ENCODE data around the gene ZYG11B. TPM values are rescaled to one million over a fixed set of nuclear protein-coding genes. Genes with fewer than 3 reads are reported as not detected.

ZYG11B gene
- total and polyA plus RNA-seq, 2 donors (not counting 3 experiments of a cell fraction or from before 2014, with no cell fraction given): 8.2 to 27.2 TPM

GRCh38 chr1:52852854-52853253, 126.6 kb downstream of the ZYG11B start:
- ChIA-PET POLR2A (no interaction called here), CTCF (interaction anchor here (1.3 kb wide), 1 partner anchor 16 kb away, joined by 3 read pairs; no protein-coding TSS in a partner anchor)
- Histone ChIP-seq H3K9me3 (replicated peaks; ENCODE audit: control insufficient read depth, insufficient read depth, low read length) (no peaks in the 10 kb centered on the region), H3K27me3 (ENCODE audit: control insufficient read depth in 2 of 2, insufficient read depth in 2 of 2, low read length in 2 of 2) (no peaks in the 10 kb centered on the region), H3K4me3 (replicated peaks in 1 of 3; ENCODE audit: insufficient read depth in 1 of 3, low read depth in 1 of 3, low read length in 3 of 3) (no peak overlapping the region), H2AFZ (ENCODE audit: low read depth, low read length) (no peak overlapping the region), H3K27ac (ENCODE audit: insufficient read depth, low read depth, low read length) (no peak overlapping the region), H3K36me3 (ENCODE audit: control insufficient read depth in 2 of 2, extremely low read depth in 1 of 2, insufficient read depth in 2 of 2, low read length in 2 of 2) (no peaks in the 10 kb centered on the region), H3K9ac (replicated peaks; ENCODE audit: extremely low read depth, insufficient read depth, low read length) (no peak overlapping the region), H3K79me2 (ENCODE audit: control insufficient read depth, insufficient read depth, low read length) (no peaks in the 10 kb centered on the region), H3K4me1 (ENCODE audit: control insufficient read depth, extremely low read depth, insufficient read depth, low read length) (no peaks in the 10 kb centered on the region), H4K20me1 (replicated peaks; ENCODE audit: control insufficient read depth, extremely low read depth, insufficient read depth, low read length) (no peaks in the 10 kb centered on the region), H3K9me1 (replicated peaks; ENCODE audit: control insufficient read depth, extremely low read depth, insufficient read depth, low read length) (no peaks in the 10 kb centered on the region), H3K4me2 (ENCODE audit: insufficient read depth, low read length) (no peak overlapping the region)
- no TSS peak for BruUV-seq (replicated peaks)
- TF ChIP-seq GATA2 (IDR thresholded peaks at IDR 0.05; ENCODE audit: insufficient read depth, insufficient read length, low read depth, low read length): no peak
- FAIRE-seq (no peak), DNase-seq (ENCODE audit: low read depth, low spot score) (no peak)
- intact Hi-C loops (cut with micrococcal nuclease): no loop called here
- dilution Hi-C loops (cut with MboI; ENCODE audit: extremely low pct_ligation_motif_present, low sequenced_read_pairs): no loop called here

DNA sequence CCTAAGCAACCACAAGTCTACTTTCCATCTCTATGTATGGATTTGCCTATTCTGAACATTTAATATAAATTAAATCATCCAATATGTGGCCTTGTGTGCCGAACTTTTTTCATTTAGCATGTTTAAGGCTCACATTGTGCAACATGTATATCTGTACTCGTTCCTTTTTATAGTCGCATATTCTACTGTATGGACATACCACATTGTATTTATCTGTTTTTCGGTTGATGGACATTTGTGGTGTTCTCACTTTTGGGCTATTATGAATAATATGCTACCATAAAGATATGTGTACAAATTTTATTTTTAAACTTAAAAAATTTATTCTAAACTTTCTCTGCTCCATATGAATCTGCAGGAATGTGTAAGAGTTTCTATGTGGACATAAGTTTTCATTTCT, 129.3 kb downstream of the ZYG11B start:
- DNase-seq (ENCODE audit: low read depth, low spot score): no peak
- TF ChIP-seq FOS (IDR thresholded peaks at IDR 0.05; ENCODE audit: borderline replicate concordance, insufficient read depth, low read length): no peak
- TF ChIP-seq, protein P1, sequence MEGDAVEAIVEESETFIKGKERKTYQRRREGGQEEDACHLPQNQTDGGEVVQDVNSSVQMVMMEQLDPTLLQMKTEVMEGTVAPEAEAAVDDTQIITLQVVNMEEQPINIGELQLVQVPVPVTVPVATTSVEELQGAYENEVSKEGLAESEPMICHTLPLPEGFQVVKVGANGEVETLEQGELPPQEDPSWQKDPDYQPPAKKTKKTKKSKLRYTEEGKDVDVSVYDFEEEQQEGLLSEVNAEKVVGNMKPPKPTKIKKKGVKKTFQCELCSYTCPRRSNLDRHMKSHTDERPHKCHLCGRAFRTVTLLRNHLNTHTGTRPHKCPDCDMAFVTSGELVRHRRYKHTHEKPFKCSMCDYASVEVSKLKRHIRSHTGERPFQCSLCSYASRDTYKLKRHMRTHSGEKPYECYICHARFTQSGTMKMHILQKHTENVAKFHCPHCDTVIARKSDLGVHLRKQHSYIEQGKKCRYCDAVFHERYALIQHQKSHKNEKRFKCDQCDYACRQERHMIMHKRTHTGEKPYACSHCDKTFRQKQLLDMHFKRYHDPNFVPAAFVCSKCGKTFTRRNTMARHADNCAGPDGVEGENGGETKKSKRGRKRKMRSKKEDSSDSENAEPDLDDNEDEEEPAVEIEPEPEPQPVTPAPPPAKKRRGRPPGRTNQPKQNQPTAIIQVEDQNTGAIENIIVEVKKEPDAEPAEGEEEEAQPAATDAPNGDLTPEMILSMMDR (IDR thresholded peaks at IDR 0.05; ENCODE audit: extremely low read depth in 1 of 2, insufficient read depth in 1 of 2, low read depth in 1 of 2, low read length in 2 of 2): no peak
- TF ChIP-seq MYC (IDR thresholded peaks at IDR 0.05; ENCODE audit: low read depth, low read length): no peak
- TF ChIP-seq POLR2A (IDR thresholded peaks at IDR 0.05; ENCODE audit: low read depth, low read length): no peak
- TF ChIP-seq EZH2 (IDR thresholded peaks at IDR 0.05; ENCODE audit: borderline replicate concordance, low read depth, low read length, severe bottlenecking): no peak
- no peak for TF ChIP-seq JUN (IDR thresholded peaks at IDR 0.05; ENCODE audit: borderline replicate concordance, insufficient read depth, insufficient read length, low read depth)
- TF ChIP-seq MAX (IDR thresholded peaks at IDR 0.05; ENCODE audit: insufficient read depth, insufficient read length): no peak
- no peak for TF ChIP-seq GATA2 (IDR thresholded peaks at IDR 0.05; ENCODE audit: insufficient read depth, insufficient read length, low read depth, low read length)
- Histone ChIP-seq H3K4me1 (ENCODE audit: control insufficient read depth, extremely low read depth, insufficient read depth, low read length) (no peaks in the 10 kb centered on the region), H3K27me3 (ENCODE audit: control insufficient read depth in 2 of 2, insufficient read depth in 2 of 2, low read length in 2 of 2) (no peaks in the 10 kb centered on the region), H3K79me2 (ENCODE audit: control insufficient read depth, insufficient read depth, low read length) (no peaks in the 10 kb centered on the region), H3K9ac (replicated peaks; ENCODE audit: extremely low read depth, insufficient read depth, low read length) (no peak overlapping the region), H3K9me3 (replicated peaks; ENCODE audit: control insufficient read depth, insufficient read depth, low read length) (no peaks in the 10 kb centered on the region), H4K20me1 (replicated peaks; ENCODE audit: control insufficient read depth, extremely low read depth, insufficient read depth, low read length) (no peaks in the 10 kb centered on the region), H3K27ac (ENCODE audit: insufficient read depth, low read depth, low read length) (no peak overlapping the region), H2AFZ (ENCODE audit: low read depth, low read length) (no peak overlapping the region), H3K36me3 (ENCODE audit: control insufficient read depth in 2 of 2, extremely low read depth in 1 of 2, insufficient read depth in 2 of 2, low read length in 2 of 2) (no peaks in the 10 kb centered on the region), H3K4me3 (replicated peaks in 1 of 3; ENCODE audit: insufficient read depth in 1 of 3, low read depth in 1 of 3, low read length in 3 of 3) (no peak overlapping the region), H3K9me1 (replicated peaks; ENCODE audit: control insufficient read depth, extremely low read depth, insufficient read depth, low read length) (no peaks in the 10 kb centered on the region), H3K4me2 (ENCODE audit: insufficient read depth, low read length) (no peak overlapping the region)
- BruUV-seq (replicated peaks): no TSS peak
- FAIRE-seq: no peak
- ChIA-PET CTCF (no interaction called here), POLR2A (no interaction called here)
- dilution Hi-C loops (cut with MboI; ENCODE audit: extremely low pct_ligation_motif_present, low sequenced_read_pairs): no loop called here
- intact Hi-C loops (cut with micrococcal nuclease): no loop called here
